ENCODE results near the gene CEBPB.

GRCh38 chr20:50196896-50197295, 6.3 kb downstream of the CEBPB start:
- TF ChIP-seq CTCF (IDR thresholded peaks at IDR 0.05) (no peak), POLR2A (IDR thresholded peaks at IDR 0.05) (peak; percentile 13)
